NOMO-1 treated with dmso at 0.1 percent for 144 hours (cell line): Measurements from ENCODE around the gene RANGAP1.
A peak's percentile ranks its signal among the peaks of the same experiment; 100 is the strongest.

Source experiments
- DNase-seq: peaks from one replicate; lab custom pipeline; 2025; ENCODE audit not compliant: unreplicated experiment; lab: John Stamatoyannopoulos, UW

RANGAP1 gene

GRCh38 chr22:41238570-41239442, 47.2 kb downstream of the RANGAP1 start:
- DNase-seq: no peak

DNA sequence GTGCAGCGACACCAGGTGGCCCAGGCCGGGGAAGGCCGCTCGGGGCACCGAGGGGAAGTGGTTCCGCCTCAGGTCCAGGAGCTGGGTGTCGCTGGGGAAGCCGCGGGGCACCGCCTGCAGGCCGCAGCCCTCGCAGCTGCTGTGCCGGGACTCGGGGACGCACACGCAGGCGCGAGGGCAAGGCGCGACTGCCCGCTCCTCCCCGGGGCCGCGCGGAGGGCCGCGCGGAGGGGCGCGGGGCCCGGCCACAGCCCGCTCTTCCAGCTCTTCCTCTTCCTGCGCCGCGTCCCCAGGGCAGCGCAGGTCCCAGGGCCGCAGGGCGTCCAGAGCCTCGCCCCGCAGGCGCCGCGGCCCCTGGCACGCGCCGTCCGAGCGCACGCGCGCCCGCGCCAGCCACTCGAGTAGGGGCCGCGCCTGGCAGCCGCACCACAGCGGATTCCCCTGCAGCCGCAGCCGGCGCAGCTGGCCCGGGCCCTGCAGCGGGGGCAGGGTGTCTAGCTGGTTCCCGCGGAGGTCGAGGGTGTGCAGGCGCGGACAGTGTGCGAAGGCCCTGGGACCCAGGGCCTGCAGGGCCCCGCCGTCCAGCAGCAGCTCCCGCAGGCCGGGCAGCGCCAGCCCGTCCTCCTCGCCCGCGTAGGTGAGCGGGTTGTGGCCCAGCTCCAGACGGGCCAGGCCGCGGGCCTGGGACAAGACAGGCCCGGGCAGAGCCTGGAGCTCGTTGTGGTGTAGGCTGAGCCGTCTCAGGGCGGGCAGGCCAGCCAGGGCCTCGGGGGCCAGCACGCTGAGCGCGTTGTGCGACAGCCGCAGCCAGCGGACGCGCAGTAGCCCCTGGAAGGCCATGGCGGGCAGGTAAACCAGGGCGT, 48.0 kb downstream of the RANGAP1 start:
- peak; percentile 56 for DNase-seq

DNA sequence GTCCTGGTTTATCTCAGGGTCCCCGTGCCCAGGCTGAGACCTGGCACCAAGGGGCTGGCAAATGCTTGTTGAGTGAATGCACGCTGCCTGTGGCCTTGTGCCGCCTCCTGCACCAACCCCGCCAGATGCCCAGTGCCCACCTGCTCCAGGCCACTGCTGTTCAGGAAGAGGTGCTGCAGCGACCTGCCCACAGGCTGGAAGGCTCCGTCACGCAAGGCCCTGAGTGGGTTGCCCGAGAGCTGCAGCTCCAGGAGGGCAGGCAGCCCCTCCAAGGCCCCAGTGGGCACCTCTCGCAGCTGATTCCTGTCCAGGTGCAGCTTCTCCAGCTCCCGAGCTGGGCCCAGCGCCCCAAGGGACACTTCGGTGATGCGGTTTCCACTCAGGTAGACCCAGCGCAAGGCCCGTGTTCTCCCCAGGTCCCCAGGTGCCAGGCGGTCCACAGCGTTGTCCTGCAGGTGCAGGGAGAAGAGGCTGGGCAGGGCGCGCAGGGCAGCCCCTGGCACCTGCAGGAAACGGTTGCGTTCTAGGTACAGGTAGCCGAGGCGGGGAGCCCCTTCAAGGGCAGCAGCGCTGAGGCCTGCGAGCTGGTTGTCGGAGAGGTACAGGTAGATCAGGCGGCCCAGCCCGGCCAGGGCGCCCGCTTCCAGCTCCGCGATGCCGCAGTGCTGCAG, 48.8 kb downstream of the RANGAP1 start:
- no peak for DNase-seq

DNA sequence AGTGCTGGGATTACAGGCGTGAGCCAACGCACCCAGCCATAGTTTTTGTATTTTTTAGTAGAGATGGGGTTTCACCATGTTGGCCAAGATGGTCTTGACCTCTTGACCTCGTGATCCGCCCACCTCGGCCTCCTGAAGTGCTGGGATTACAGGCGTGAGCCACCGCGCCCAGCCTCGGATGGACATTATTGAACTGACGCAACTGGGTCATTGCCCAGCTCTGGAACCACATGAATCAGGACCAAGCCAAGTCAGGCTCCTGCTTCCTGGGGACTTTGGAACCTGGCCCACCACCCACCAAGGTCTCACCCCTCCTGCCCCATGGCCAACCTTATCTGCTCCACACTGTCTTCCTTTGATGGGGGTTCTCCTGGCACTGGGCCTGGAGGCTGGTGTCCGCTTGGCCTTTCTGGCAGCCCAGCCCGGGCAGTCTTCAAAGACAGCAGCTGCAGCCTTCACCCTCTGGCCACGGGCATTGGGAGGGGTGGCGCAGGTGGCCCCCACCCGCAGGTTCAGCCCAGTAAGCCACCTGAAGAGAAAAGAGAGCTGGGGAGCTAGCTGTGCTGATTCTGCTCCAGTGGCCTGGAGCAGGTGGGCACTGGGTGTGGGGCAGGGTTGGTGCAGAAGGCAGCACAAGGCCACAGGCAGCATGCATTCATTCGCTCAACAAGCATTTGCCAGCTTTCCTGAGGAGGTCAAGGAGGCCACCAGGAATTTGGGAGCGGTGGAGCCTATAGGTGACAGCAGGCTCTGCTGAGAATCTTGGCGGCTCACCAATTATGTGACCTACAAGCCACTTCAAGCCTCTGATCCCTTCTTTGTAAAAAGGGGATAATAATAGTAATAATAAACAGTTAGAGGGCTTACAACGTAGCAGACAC, 50.9 kb downstream of the RANGAP1 start:
- no peak for DNase-seq

DNA sequence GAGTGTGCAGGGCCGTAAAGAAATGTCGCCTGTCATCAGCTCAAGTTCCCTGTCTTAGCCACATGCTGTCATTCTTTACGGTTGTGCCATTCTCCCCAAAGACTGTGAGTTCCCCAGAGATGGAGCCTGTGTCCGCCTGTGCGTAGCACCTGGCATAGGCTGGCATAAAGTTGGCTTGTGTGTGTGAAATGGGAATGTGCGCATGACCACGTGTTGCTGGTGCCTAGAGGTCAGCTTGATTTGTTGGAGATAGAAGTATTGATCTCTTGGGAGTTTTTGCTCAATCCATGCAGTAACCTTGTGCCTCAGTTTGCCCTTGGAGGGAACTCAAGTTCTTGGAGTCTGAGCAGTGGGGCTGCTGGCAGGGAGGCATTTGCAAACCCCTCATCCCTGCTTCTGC, 54.6 kb downstream of the RANGAP1 start:
- no peak for DNase-seq

DNA sequence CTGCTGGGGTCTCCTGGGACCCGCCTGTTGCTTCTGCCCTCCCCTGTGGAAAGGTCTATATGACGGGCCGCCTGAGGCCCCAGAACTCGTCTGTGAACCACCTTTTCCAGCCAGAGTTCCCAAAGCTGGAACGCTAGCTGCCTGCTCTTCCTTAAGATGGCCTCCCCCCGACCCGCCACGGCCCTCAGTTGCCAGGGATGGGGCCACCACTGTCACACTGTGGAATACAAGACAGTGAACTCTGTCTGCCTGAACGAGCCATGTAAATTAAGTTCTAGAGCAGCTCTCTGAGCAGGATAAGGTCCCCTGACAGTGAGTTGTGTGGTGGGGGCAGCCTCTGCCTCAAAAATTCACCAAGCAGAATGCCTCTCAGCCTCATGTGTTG, 55.6 kb downstream of the RANGAP1 start:
- no peak for DNase-seq

GRCh38 chr22:41229730-41230400, 56.1 kb downstream of the RANGAP1 start:
- DNase-seq: no peak

GRCh38 chr22:41229215-41229614, 56.8 kb downstream of the RANGAP1 start:
- DNase-seq: no peak

- DNase-seq: no peak
These were observed 59.0 kb downstream of the RANGAP1 start for GRCh38 chr22:41226723-41227655.

GRCh38 chr22:41223535-41223934, 62.5 kb downstream of the RANGAP1 start:
- no peak for DNase-seq

GRCh38 chr22:41222846-41223507, 63.0 kb downstream of the RANGAP1 start:
- DNase-seq: no peak

GRCh38 chr22:41217553-41218157, 68.3 kb downstream of the RANGAP1 start:
- peak; percentile 87 for DNase-seq

DNA sequence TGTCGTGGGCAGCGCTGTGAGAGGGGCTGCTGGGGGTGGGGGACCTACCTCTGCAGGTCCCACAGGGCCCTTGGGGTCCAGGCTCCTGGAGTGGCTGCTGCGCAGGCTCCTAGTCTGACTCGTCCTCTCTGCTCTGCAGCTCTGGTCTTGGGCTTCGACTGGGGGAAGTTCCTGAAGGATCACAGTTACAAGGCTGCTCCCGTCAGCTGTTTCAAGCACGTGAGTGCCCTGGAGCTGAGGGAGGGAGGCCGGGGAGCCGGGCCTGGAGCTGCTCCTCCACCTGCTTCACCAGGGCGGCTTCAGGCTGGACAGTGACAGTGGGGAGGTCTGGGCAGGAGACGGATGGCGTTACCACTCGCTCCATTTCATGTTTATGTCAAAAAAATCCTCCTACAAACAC, 69.0 kb downstream of the RANGAP1 start:
- DNase-seq: no peak

DNA sequence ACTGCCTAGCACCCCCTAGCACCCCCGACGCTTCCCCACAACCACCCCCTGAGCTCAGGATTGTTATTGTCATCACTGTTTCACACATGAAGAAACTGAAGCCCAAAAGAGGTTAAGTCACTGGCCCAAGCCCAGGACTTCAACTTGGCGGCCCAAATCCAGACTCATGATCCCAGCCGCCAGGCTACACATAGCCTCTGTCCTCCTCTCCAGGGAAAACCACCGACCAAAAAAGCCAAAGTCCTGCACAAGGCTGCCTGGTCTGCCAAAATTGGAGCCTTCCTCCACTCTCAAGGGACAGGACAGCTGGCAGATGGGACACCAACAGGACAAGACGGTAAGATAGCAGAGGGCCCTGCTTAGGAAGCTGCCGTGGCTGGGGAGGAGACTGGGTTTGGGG, 70.1 kb downstream of the RANGAP1 start:
- no peak for DNase-seq

DNA sequence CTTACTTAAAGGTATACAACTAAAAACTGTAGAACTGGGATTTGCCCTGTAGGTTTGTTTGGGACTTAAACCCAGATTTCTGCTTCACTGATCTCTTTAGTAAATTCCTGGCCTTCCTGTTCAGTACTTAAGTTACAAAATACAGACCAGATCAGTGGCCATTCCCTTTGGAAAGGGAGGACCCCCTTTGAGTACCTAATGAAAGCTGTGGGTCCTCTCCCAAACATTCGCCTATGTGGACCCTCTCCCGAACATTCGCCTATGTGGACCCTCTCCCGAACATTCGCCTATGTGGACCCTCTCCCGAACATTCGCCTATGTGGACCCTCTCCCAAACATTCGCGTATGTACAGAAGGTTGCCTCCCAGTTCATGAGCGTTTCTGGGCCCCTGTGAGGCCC, 70.6 kb downstream of the RANGAP1 start:
- DNase-seq: no peak

DNA sequence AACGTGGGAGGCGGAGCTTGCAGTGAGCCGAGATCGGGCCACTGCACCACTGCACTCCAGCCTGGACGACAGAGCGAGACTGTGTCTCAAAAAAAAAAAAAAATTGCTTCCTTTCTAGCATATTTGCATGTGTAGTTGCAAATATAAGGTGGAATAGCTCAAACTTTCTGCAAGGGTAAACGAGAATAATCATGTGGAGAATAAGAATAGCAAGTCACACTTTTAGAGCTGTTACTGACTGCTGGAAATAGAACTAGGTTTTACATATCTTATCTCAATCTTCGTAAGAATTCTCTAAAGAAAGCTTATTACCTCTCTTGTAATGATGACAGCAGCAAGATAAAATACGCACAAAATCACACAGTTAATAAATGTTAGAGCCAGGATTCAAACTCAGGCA, 79.3 kb downstream of the RANGAP1 start:
- no peak for DNase-seq

GRCh38 chr22:41204992-41205900, 80.7 kb downstream of the RANGAP1 start, which contains the start of gene L3MBTL2:
TSS of gene L3MBTL2 (plus strand) at chr22:41205312. CDS start at chr22:41205363, 51 bp downstream.
- DNase-seq: peak; percentile 95
